GM23338 (cell line): ENCODE results near the gene GPR139. TPM values are rescaled to one million over a fixed set of nuclear protein-coding genes. Genes with fewer than 3 reads are reported as not detected.

Experiments
- ATAC-seq: fragments of 200-7000 bp; cut with Tn5 transposase; 3 replicates; pipeline ENCODE4 v1.9.1; 2020
- DNase-seq: peaks from one replicate; pipeline ENCODE4 v3.0.0-alpha.2; 2015; ENCODE audit warnings: low spot score
- H2AFZ ChIP-seq: fragments of 200-600 bp; sonication (generic); 2 replicates; pipeline ENCODE4 v1.8.0; 2016; ENCODE audit warnings: antibody characterized with exemption, mild to moderate bottlenecking, moderate library complexity
- H3F3A ChIP-seq: fragments of 200-600 bp; sonication (generic); replicated peaks from 2 replicates; pipeline ENCODE4 v1.8.0; 2017; ENCODE audit warnings: antibody characterized with exemption, mixed run types, low read depth
- H3K27ac ChIP-seq: fragments of 200-600 bp; sonication (generic); 2 replicates; pipeline ENCODE4 v1.6.1; 2016; ENCODE audit warnings: low read depth
- H3K27me3 ChIP-seq: fragments of 200-600 bp; sonication (generic); 2 replicates; pipeline ENCODE4 v1.8.0; 2016; ENCODE audit warnings: mild to moderate bottlenecking, mixed run types, moderate library complexity; ENCODE audit not compliant: insufficient read depth
- H3K36me3 ChIP-seq: fragments of 200-600 bp; sonication (generic); 2 replicates; pipeline ENCODE4 v1.8.0; 2016; ENCODE audit warnings: mild to moderate bottlenecking; ENCODE audit not compliant: insufficient read depth
- H3K4me1 ChIP-seq: fragments of 200-600 bp; sonication (generic); 2 replicates; pipeline ENCODE4 v1.8.0; 2016; ENCODE audit warnings: mild to moderate bottlenecking, moderate library complexity; ENCODE audit not compliant: insufficient read depth
- H3K4me2 ChIP-seq: fragments of 200-600 bp; sonication (generic); 2 replicates; pipeline ENCODE4 v1.7.1; 2017; ENCODE audit warnings: mixed run types
- H3K4me3 ChIP-seq: fragments of 200-600 bp; sonication (generic); 2 replicates; pipeline ENCODE4 v1.6.1; 2016; ENCODE audit warnings: mixed run types
- H3K79me2 ChIP-seq: fragments of 200-600 bp; sonication (generic); replicated peaks from 2 replicates; pipeline ENCODE4 v1.8.0; 2017; ENCODE audit warnings: mild to moderate bottlenecking; ENCODE audit not compliant: insufficient read depth
- H3K9me2 ChIP-seq: fragments of 200-600 bp; sonication (generic); 2 replicates; pipeline ENCODE4 v1.8.0; 2017; ENCODE audit not compliant: insufficient read depth
- H4K20me1 ChIP-seq: fragments of 200-600 bp; sonication (generic); replicated peaks from 2 replicates; pipeline ENCODE4 v1.8.0; 2017; ENCODE audit warnings: mild to moderate bottlenecking; ENCODE audit not compliant: insufficient read depth
- H3K27ac Mint-ChIP-seq: 2 replicates; pipeline ENCODE4 v1.8.0; 2020; ENCODE audit warnings: inconsistent platforms, mild to moderate bottlenecking, moderate library complexity, mixed read lengths
- H3K27me3 Mint-ChIP-seq: 3 replicates; pipeline ENCODE4 v1.8.0; 2022; ENCODE audit warnings: low read depth, mild to moderate bottlenecking, moderate library complexity, mixed read lengths, inconsistent platforms; ENCODE audit not compliant: insufficient read depth, poor library complexity
- H3K36me3 Mint-ChIP-seq: 3 replicates; pipeline ENCODE4 v1.8.0; 2021; ENCODE audit warnings: low read depth, mild to moderate bottlenecking, inconsistent platforms, moderate library complexity, mixed read lengths
- H3K4me1 Mint-ChIP-seq: 3 replicates; pipeline ENCODE4 v1.8.0; 2020; ENCODE audit warnings: mild to moderate bottlenecking, inconsistent platforms, mixed read lengths
- H3K4me3 Mint-ChIP-seq: 3 replicates; pipeline ENCODE4 v1.8.0; 2021; ENCODE audit warnings: moderate library complexity, mild to moderate bottlenecking, inconsistent platforms, mixed read lengths
- H3K9me3 Mint-ChIP-seq: 3 replicates; pipeline ENCODE4 v1.8.0; 2020; ENCODE audit warnings: moderate library complexity, mild to moderate bottlenecking, inconsistent platforms, mixed read lengths
- CREB1 ChIP-seq: fragments of 250-450 bp; sonication (Bioruptor Pico); IDR thresholded peaks from 2 replicates; pipeline ENCODE4 v1.5.0; 2020; ENCODE audit warnings: low read depth, mild to moderate bottlenecking, moderate library complexity
- CTCF ChIP-seq, 2 experiments: fragments of 200-600 bp in 1 of 2; sonication (generic) in 1 of 2; conservative IDR thresholded peaks; 2 replicates each; pipeline versions ENCODE4 v1.5.1 to v1.6.1; 2016 to 2017; ENCODE audit warnings: antibody characterized with exemption in 2 of 2, low read depth in 2 of 2, mild to moderate bottlenecking in 2 of 2, moderate library complexity in 1 of 2
- EZH2 ChIP-seq: fragments of 200-600 bp; sonication (generic); IDR thresholded peaks from one replicate; pipeline ENCODE4 v1.8.0; 2017; ENCODE audit warnings: antibody characterized with exemption, mild to moderate bottlenecking, low read depth; ENCODE audit not compliant: unreplicated experiment
- JUNB ChIP-seq: IDR thresholded peaks from one replicate; pipeline ENCODE4 v1.6.1; 2016; ENCODE audit warnings: antibody characterized with exemption; ENCODE audit not compliant: unreplicated experiment
- POLR2AphosphoS5 ChIP-seq: IDR thresholded peaks from 2 replicates; pipeline ENCODE4 v1.6.1; 2016; ENCODE audit warnings: antibody characterized with exemption, low read depth
- REST ChIP-seq: IDR thresholded peaks from one replicate; pipeline ENCODE4 v1.6.1; 2018; ENCODE audit warnings: antibody characterized with exemption; ENCODE audit not compliant: unreplicated experiment
- STAT1 ChIP-seq: IDR thresholded peaks from one replicate; pipeline ENCODE4 v1.6.1; 2016; ENCODE audit warnings: antibody characterized with exemption; ENCODE audit not compliant: unreplicated experiment
- ZNF331 ChIP-seq: fragments of 250-450 bp; sonication (Bioruptor Pico); IDR thresholded peaks from 2 replicates; pipeline ENCODE4 v1.5.0; 2020; ENCODE audit warnings: low read depth, mild to moderate bottlenecking, moderate library complexity
- polyA plus RNA-seq: library from polyadenylated mRNA; unstranded; fragments of >200 nt; fragmentation: Nextera tagmentation; extraction: Ambion mirVana; gene quantifications from 2 replicates; pipeline ENCODE4 v1.2.1, GENCODE V29; 2016
- total RNA-seq: library from RNA; depleted of rRNA; stranded (reverse); fragments of >200 nt; shearing (Covaris generic); gene quantifications from 2 replicates; pipeline ENCODE4 v1.2.3, GENCODE V29; 2014

Gene GPR139
- total and polyA plus RNA-seq, 2 experiments from 2014 or later, result 0.66 to 2.3 TPM

GRCh38 chr16:20049831-20050230 lies 23.9 kb downstream of the GPR139 start:
- no peak overlapping the region for H3K4me2 ChIP-seq
- no peak overlapping the region for H3K4me3 ChIP-seq
- peaks cover 10% of the 10 kb centered on the region for H3K4me1 Mint-ChIP-seq
- no peaks in the 10 kb centered on the region; the same call in 2 of the 3 replicates for H3K9me3 Mint-ChIP-seq
- no peaks in the 10 kb centered on the region for H3K36me3 Mint-ChIP-seq
- no peaks in the 10 kb centered on the region for H3K9me2 ChIP-seq
- peak; percentile 32 for DNase-seq
- no peak overlapping the region for H2AFZ ChIP-seq
- no peaks in the 10 kb centered on the region for H3F3A ChIP-seq
- TF ChIP-seq CTCF (conservative IDR thresholded peaks at IDR 0.05; ENCODE audit: low read depth in 2 of 2), result no peak
- H3K36me3 ChIP-seq, result no peaks in the 10 kb centered on the region
- no peaks in the 10 kb centered on the region for H4K20me1 ChIP-seq
- peak; percentile 71 for ATAC-seq
- peaks cover 10% of the 10 kb centered on the region for H3K27me3 Mint-ChIP-seq
- no peaks in the 10 kb centered on the region for H3K79me2 ChIP-seq
- H3K4me3 Mint-ChIP-seq, result no peak overlapping the region
- no peak overlapping the region for H3K27ac ChIP-seq
- no peak overlapping the region; the same call in 1 of the 2 replicates for H3K27ac Mint-ChIP-seq
- H3K27me3 ChIP-seq, result no peaks in the 10 kb centered on the region
- 0 out of 2 replicates have a peak, but pooled peaks cover 4% of the 10 kb centered on the region for H3K4me1 ChIP-seq

GRCh38 chr16:20045886-20046285 lies 27.8 kb downstream of the GPR139 start:
- H3K27me3 Mint-ChIP-seq, result peaks cover 8% of the 10 kb centered on the region
- Histone ChIP-seq H4K20me1 (no peaks in the 10 kb centered on the region), H3K27me3 (no peaks in the 10 kb centered on the region), H3K4me2 (no peak overlapping the region), H3K79me2 (no peaks in the 10 kb centered on the region), H3K36me3 (no peaks in the 10 kb centered on the region), H3F3A (no peaks in the 10 kb centered on the region), H3K27ac (no peak overlapping the region), H3K4me3 (no peak overlapping the region), H3K9me2 (peaks cover 4% of the 10 kb centered on the region; the same call in 1 of the 2 replicates), H2AFZ (no peak overlapping the region), H3K4me1 (peaks cover 18% of the 10 kb centered on the region)
- no peak overlapping the region for H3K27ac Mint-ChIP-seq
- DNase-seq, result no peak
- H3K9me3 Mint-ChIP-seq, result no peaks in the 10 kb centered on the region; the same call in 2 of the 3 replicates
- no peak overlapping the region for H3K4me3 Mint-ChIP-seq
- peaks cover 23% of the 10 kb centered on the region for H3K4me1 Mint-ChIP-seq
- ATAC-seq, result no peak
- H3K36me3 Mint-ChIP-seq, result no peaks in the 10 kb centered on the region
- TF ChIP-seq CTCF (conservative IDR thresholded peaks at IDR 0.05; ENCODE audit: low read depth in 2 of 2) (no peak), EZH2 (no peak), ZNF331 (CRISPR knock-in tag) (no peak)

- H3K4me1 ChIP-seq, result peaks cover 17% of the 10 kb centered on the region
- H2AFZ ChIP-seq, result no peak overlapping the region
- H3K79me2 ChIP-seq, result no peaks in the 10 kb centered on the region
- H3K36me3 ChIP-seq, result no peaks in the 10 kb centered on the region
- Mint-ChIP-seq H3K4me1 (peaks cover 16% of the 10 kb centered on the region), H3K27ac (no peak overlapping the region), H3K27me3 (peaks cover 2% of the 10 kb centered on the region), H3K36me3 (no peaks in the 10 kb centered on the region), H3K4me3 (no peak overlapping the region), H3K9me3 (no peaks in the 10 kb centered on the region; the same call in 2 of the 3 replicates)
- no peaks in the 10 kb centered on the region for H3K27me3 ChIP-seq
- H3K9me2 ChIP-seq, result peaks cover 4% of the 10 kb centered on the region; the same call in 1 of the 2 replicates
- H3K4me2 ChIP-seq, result no peak overlapping the region
- no peak overlapping the region for H3K27ac ChIP-seq
- H4K20me1 ChIP-seq, result no peaks in the 10 kb centered on the region
- no peak overlapping the region for H3K4me3 ChIP-seq
- no peaks in the 10 kb centered on the region for H3F3A ChIP-seq
- ATAC-seq (no peak), DNase-seq (peak; percentile 18)
- TF ChIP-seq POLR2AphosphoS5, result no peak
- TF ChIP-seq EZH2, result no peak
- no peak for TF ChIP-seq JUNB
- TF ChIP-seq REST, result no peak
- no peak for TF ChIP-seq STAT1
- TF ChIP-seq CREB1 (CRISPR knock-in tag), result no peak
These were observed 30.8 kb downstream of the GPR139 start for GRCh38 chr16:20042848-20043247.
